Measurements from ENCODE around the gene C2orf68. TPM values are rescaled to one million over a fixed set of nuclear protein-coding genes. Genes with fewer than 3 reads are reported as not detected.

Gene C2orf68
- total and polyA plus RNA-seq, 2 of the 13 experiments (the other 11 are each of a cell fraction or from before 2014, with no cell fraction given): 47.1 to 77.4 TPM

- no peak for TF ChIP-seq ZBTB10 (CRISPR knock-in tag; IDR thresholded peaks at IDR 0.05; ENCODE audit: borderline replicate concordance)
- TF ChIP-seq HNF1B (CRISPR knock-in tag; IDR thresholded peaks at IDR 0.05): no peak
- TF ChIP-seq REL (CRISPR knock-in tag; conservative IDR thresholded peaks at IDR 0.05): no peak
- peak; percentile 35; the same call in 1 of the 2 replicates for TF ChIP-seq HDAC1 (CRISPR knock-in tag; IDR thresholded peaks at IDR 0.05)
- no peak for TF ChIP-seq ZNF383 (CRISPR knock-in tag; IDR thresholded peaks at IDR 0.05; ENCODE audit: borderline replicate concordance)
- no peak for TF ChIP-seq ZNF256 (CRISPR knock-in tag; conservative IDR thresholded peaks at IDR 0.05)
- TF ChIP-seq ZSCAN5A (CRISPR knock-in tag; IDR thresholded peaks at IDR 0.05; ENCODE audit: borderline replicate concordance): no peak
- no peak for TF ChIP-seq MXD3 (CRISPR knock-in tag; IDR thresholded peaks at IDR 0.05)
- TF ChIP-seq POGZ (CRISPR knock-in tag; IDR thresholded peaks at IDR 0.05): no peak
- peak; percentile 54; the same call in 1 of the 2 replicates for TF ChIP-seq AHDC1 (CRISPR knock-in tag; IDR thresholded peaks at IDR 0.05; ENCODE audit: borderline replicate concordance)
- TF ChIP-seq SIX1 (CRISPR knock-in tag; IDR thresholded peaks at IDR 0.05; ENCODE audit: borderline replicate concordance): no peak
- TF ChIP-seq BCL6 (CRISPR knock-in tag; IDR thresholded peaks at IDR 0.05): 0 out of 2 replicates have a peak, but pooled peaks have one; percentile 17
- TF ChIP-seq SKIL (CRISPR knock-in tag; IDR thresholded peaks at IDR 0.05; ENCODE audit: borderline replicate concordance): no peak
Observed at GRCh38 chr2:85621338-85621737, 9.5 kb upstream of the C2orf68 start (continued).
